Liver (tissue), 9 donors: ENCODE measurements around the gene SLC6A3. TPM values are rescaled to one million over a fixed set of nuclear protein-coding genes. Genes with fewer than 3 reads are reported as not detected.

Experiments
- DNase-seq: peaks from one replicate; pipeline ENCODE4 v3.0.0-alpha.2; 2017; ENCODE audit warnings: low spot score
- H3K27ac ChIP-seq, 2 donors: one replicate each; pipeline ENCODE4 v1.7.0; 2013; ENCODE audit warnings: inconsistent platforms in 2 of 2, low read length in 2 of 2, control low read depth in 1 of 2, low read depth in 1 of 2, mild to moderate bottlenecking in 1 of 2
- H3K27me3 ChIP-seq, 4 donors: one replicate each; pipeline versions ENCODE4 v1.6.1 to v1.7.0; 2013; ENCODE audit warnings: low read length in 3 of 4, inconsistent platforms in 1 of 4, mild to moderate bottlenecking in 1 of 4, moderate library complexity in 1 of 4; ENCODE audit not compliant: control insufficient read depth in 4 of 4, insufficient read depth in 4 of 4
- H3K36me3 ChIP-seq, 4 donors: one replicate each; pipeline versions ENCODE4 v1.6.1 to v1.7.0; 2013; ENCODE audit warnings: low read length in 3 of 4, mild to moderate bottlenecking in 3 of 4, low read depth in 1 of 4, moderate library complexity in 1 of 4; ENCODE audit not compliant: control insufficient read depth in 4 of 4, insufficient read depth in 3 of 4
- H3K4me1 ChIP-seq, 4 donors: one replicate each; pipeline versions ENCODE4 v1.6.1 to v1.7.0; 2013; ENCODE audit warnings: low read length in 3 of 4, mild to moderate bottlenecking in 3 of 4, moderate library complexity in 1 of 4; ENCODE audit not compliant: control insufficient read depth in 4 of 4, insufficient read depth in 4 of 4
- H3K4me3 ChIP-seq, 3 donors: one replicate each; pipeline versions ENCODE4 v1.6.1 to v1.7.0; 2013; ENCODE audit warnings: low read length in 3 of 3, control low read depth in 1 of 3, low read depth in 1 of 3, mild to moderate bottlenecking in 1 of 3
- H3K9ac ChIP-seq, 2 donors: one replicate each; pipeline ENCODE4 v1.7.0; 2013; ENCODE audit warnings: low read length in 2 of 2, mild to moderate bottlenecking in 2 of 2, moderate library complexity in 2 of 2, control low read depth in 1 of 2, low read depth in 1 of 2
- H3K9me3 ChIP-seq, 4 donors: one replicate each; pipeline versions ENCODE4 v1.6.1 to v1.7.0; 2013; ENCODE audit warnings: low read length in 3 of 4; ENCODE audit not compliant: control insufficient read depth in 4 of 4
- ATF3 ChIP-seq: IDR thresholded peaks from 2 replicates; pipeline ENCODE4 v1.6.1; 2016; ENCODE audit warnings: antibody characterized with exemption
- CTCF ChIP-seq: fragments of 150-350 bp; IDR thresholded peaks from 2 replicates; pipeline ENCODE4 v1.5.1; 2017; ENCODE audit warnings: improper control_type of control experiment, low read depth, low read length; ENCODE audit not compliant: missing input control
- EGR1 ChIP-seq, 2 donors: IDR thresholded peaks; 2 replicates each; pipeline ENCODE4 v1.6.1; 2016 to 2018; ENCODE audit warnings: antibody characterized with exemption in 2 of 2, low read depth in 2 of 2
- FOXA1 ChIP-seq: IDR thresholded peaks from 2 replicates; pipeline ENCODE4 v1.6.1; 2016; ENCODE audit warnings: antibody characterized with exemption
- HNF4A ChIP-seq, 2 donors: conservative IDR thresholded peaks; 2 replicates each; pipeline ENCODE4 v1.6.1; 2016; ENCODE audit warnings: antibody characterized with exemption in 2 of 2, mild to moderate bottlenecking in 2 of 2
- JUND ChIP-seq, 2 donors: IDR thresholded peaks; 2 replicates each; pipeline ENCODE4 v1.6.1; 2016; ENCODE audit warnings: antibody characterized with exemption in 2 of 2
- MAX ChIP-seq: IDR thresholded peaks from 2 replicates; pipeline ENCODE4 v1.6.1; 2016; ENCODE audit warnings: antibody characterized with exemption
- NR2F2 ChIP-seq: IDR thresholded peaks from 2 replicates; pipeline ENCODE4 v1.6.1; 2016; ENCODE audit warnings: antibody characterized with exemption
- RAD21 ChIP-seq, 2 donors: IDR thresholded peaks; 2 replicates each; pipeline ENCODE4 v1.6.1; 2016; ENCODE audit warnings: antibody characterized with exemption in 2 of 2, mild to moderate bottlenecking in 2 of 2
- REST ChIP-seq: IDR thresholded peaks from 2 replicates; pipeline ENCODE4 v1.6.1; 2016; ENCODE audit warnings: antibody characterized with exemption, mild to moderate bottlenecking
- RXRA ChIP-seq, 2 donors: IDR thresholded peaks; 2 replicates each; pipeline ENCODE4 v1.6.1; 2017 to 2018; ENCODE audit warnings: antibody characterized with exemption in 2 of 2, mild to moderate bottlenecking in 1 of 2
- SP1 ChIP-seq: IDR thresholded peaks from 2 replicates; pipeline ENCODE4 v1.6.1; 2018; ENCODE audit warnings: antibody characterized with exemption, mild to moderate bottlenecking
- TAF1 ChIP-seq: conservative IDR thresholded peaks from 2 replicates; pipeline ENCODE4 v1.6.1; 2016; ENCODE audit warnings: antibody characterized with exemption, mild to moderate bottlenecking
- YY1 ChIP-seq: IDR thresholded peaks from 2 replicates; pipeline ENCODE4 v1.6.1; 2016; ENCODE audit warnings: antibody characterized with exemption, mild to moderate bottlenecking
- ZBTB33 ChIP-seq: IDR thresholded peaks from 2 replicates; pipeline ENCODE4 v1.6.1; 2016; ENCODE audit warnings: antibody characterized with exemption
- WGBS: extraction: QIAGEN DNeasy Blood & Tissue Kit; methylation state at CpG from one replicate; pipeline ENCODE4 v1.1.7; 2013; 5-methylcytosine and 5-hydroxymethylcytosine counted together
- polyA plus RNA-seq, 2 donors: library from polyadenylated mRNA; stranded (reverse) in 1 of 2; unstranded in 1 of 2; fragments of 200-250 nt in 1 of 2; fragments of >200 nt in 1 of 2; fragmentation: Nextera tagmentation in 1 of 2; extraction: Ambion mirVana in 1 of 2; gene quantifications; one replicate each; pipeline versions ENCODE4 v1.2.1 to v1.2.3, GENCODE V29; 2013 to 2015
- total RNA-seq, 2 donors: library from RNA; depleted of rRNA; stranded (reverse); fragments of >200 nt; gene quantifications; one replicate each; pipeline ENCODE4 v1.2.3, GENCODE V29; 2014
- donor health status: healthy.
- donor health status: healthy.
- donor health status: healthy.
- donor health status: healthy.
- donor health status: healthy.

The SLC6A3 gene
- total and polyA plus RNA-seq, 4 donors, result not detected

GRCh38 chr5:1435369-1435768 lies 9.9 kb downstream of the SLC6A3 start:
- Histone ChIP-seq H3K4me3 (no peak overlapping the region), H3K36me3 (no peaks in the 10 kb centered on the region), H3K27me3 (peaks cover 0 to 2% (median 0%) of the 10 kb centered on the region in 4 donors), H3K9me3 (peaks cover 0 to 5% (median 2%) of the 10 kb centered on the region in 4 donors), H3K27ac (no peak overlapping the region), H3K9ac (no peak overlapping the region), H3K4me1 (no peaks in the 10 kb centered on the region)
- TF ChIP-seq MAX, result no peak
- no peak for TF ChIP-seq ATF3
- no peak for TF ChIP-seq YY1
- TF ChIP-seq EGR1 (IDR thresholded peaks at IDR 0.05; ENCODE audit: low read depth in 2 of 2), result no peak
- no peak for TF ChIP-seq RXRA (IDR thresholded peaks at IDR 0.05)
- no peak for TF ChIP-seq FOXA1
- no peak for TF ChIP-seq ZBTB33
- TF ChIP-seq TAF1, result no peak
- no peak for TF ChIP-seq RAD21 (IDR thresholded peaks at IDR 0.05)
- DNase-seq, result no peak
- WGBS, result 68% methylated on average over 2 of the region's 2 CpGs

GRCh38 chr5:1432296-1432695 lies 12.9 kb downstream of the SLC6A3 start:
- peaks cover 5 to 22% (median 14%) of the 10 kb centered on the region in 4 donors for H3K9me3 ChIP-seq
- no peak for TF ChIP-seq CTCF
- no peak for TF ChIP-seq RAD21 (IDR thresholded peaks at IDR 0.05)
- no peak for TF ChIP-seq NR2F2
- no peak for TF ChIP-seq ZBTB33
- 89% methylated on average over 15 of the region's 15 CpGs for WGBS

GRCh38 chr5:1431896-1432295 lies 13.3 kb downstream of the SLC6A3 start:
- H3K9ac ChIP-seq, result no peak overlapping the region
- no peak for DNase-seq
- H3K4me3 ChIP-seq, result no peak overlapping the region
- peaks cover 5 to 22% (median 16%) of the 10 kb centered on the region in 4 donors for H3K9me3 ChIP-seq
- H3K36me3 ChIP-seq, result no peaks in the 10 kb centered on the region
- no peaks in the 10 kb centered on the region for H3K4me1 ChIP-seq
- no peaks in the 10 kb centered on the region for H3K27me3 ChIP-seq
- WGBS, result 87% methylated on average over 8 of the region's 8 CpGs
- no peak overlapping the region for H3K27ac ChIP-seq
- TF ChIP-seq MAX (no peak), FOXA1 (no peak), REST (no peak), JUND (IDR thresholded peaks at IDR 0.05) (no peak), ATF3 (no peak), SP1 (no peak), RXRA (IDR thresholded peaks at IDR 0.05) (no peak), NR2F2 (no peak), TAF1 (no peak), HNF4A (conservative IDR thresholded peaks at IDR 0.05) (no peak)

More at GRCh38 chr5:1432296-1432695, 12.9 kb downstream of the SLC6A3 start:
- H3K27ac ChIP-seq, result no peak overlapping the region
- H3K4me3 ChIP-seq, result no peak overlapping the region
- no peak for DNase-seq
- H3K36me3 ChIP-seq, result no peaks in the 10 kb centered on the region
- no peak overlapping the region for H3K9ac ChIP-seq
- H3K4me1 ChIP-seq, result no peaks in the 10 kb centered on the region
- H3K27me3 ChIP-seq, result no peaks in the 10 kb centered on the region
